GM12873 (cell line): ENCODE data around the gene ULK4.

Experiments used
- CTCF ChIP-seq: IDR thresholded peaks from 2 replicates; pipeline ENCODE4 v1.5.1; 2012; ENCODE audit warnings: low read depth, mild to moderate bottlenecking, moderate library complexity, low read length, control low read depth; ENCODE audit not compliant: insufficient read depth; ENCODE audit errors: missing control alignments

The ULK4 gene

GRCh38 chr3:41708176-41708575, 253.7 kb downstream of the ULK4 start:
- no peak for TF ChIP-seq CTCF

- no peak for TF ChIP-seq CTCF
Measured at GRCh38 chr3:41705893-41706292, 256.0 kb downstream of the ULK4 start.

- TF ChIP-seq CTCF = no peak
Measured at GRCh38 chr3:41701191-41701698, 260.7 kb downstream of the ULK4 start.

GRCh38 chr3:41700155-41700554, 261.7 kb downstream of the ULK4 start:
- no peak for TF ChIP-seq CTCF

- no peak for TF ChIP-seq CTCF
Measured at GRCh38 chr3:41698898-41699297, 263.0 kb downstream of the ULK4 start.

GRCh38 chr3:41697702-41698101, 264.2 kb downstream of the ULK4 start:
- no peak for TF ChIP-seq CTCF

- TF ChIP-seq CTCF = peak; percentile 29
Measured at GRCh38 chr3:41695806-41696205, 266.1 kb downstream of the ULK4 start.
